SK-N-SH treated with all-trans-retinoic acid at 6 μM for 48 hours (cell line): Measurements from ENCODE around the gene OR2AE1.

Source experiments
- ATAC-seq: fragments of 200-7000 bp; cut with Tn5 transposase; 3 replicates; pipeline ENCODE4 v1.9.1; 2020; ENCODE audit warnings: mild to moderate bottlenecking, moderate library complexity
- ARNTL ChIP-seq: fragments of 450-650 bp; formaldehyde crosslinking; IDR thresholded peaks from 2 replicates; pipeline ENCODE4 v1.5.0; 2020; ENCODE audit warnings: low read depth, mild to moderate bottlenecking, moderate library complexity, borderline replicate concordance
- CREB5 ChIP-seq: fragments of 250-450 bp; sonication (Bioruptor Pico); IDR thresholded peaks from 2 replicates; pipeline ENCODE4 v1.5.1; 2020; ENCODE audit warnings: low read depth, mild to moderate bottlenecking, moderate library complexity
- CSDC2 ChIP-seq: fragments of 250-450 bp; sonication (Bioruptor Pico); IDR thresholded peaks from 2 replicates; pipeline ENCODE4 v1.5.0; 2020; ENCODE audit warnings: mild to moderate bottlenecking, moderate library complexity
- CSRNP3 ChIP-seq: fragments of 250-450 bp; sonication (Bioruptor Pico); IDR thresholded peaks from 2 replicates; pipeline ENCODE4 v1.5.1; 2021; ENCODE audit warnings: mild to moderate bottlenecking, moderate library complexity
- GLIS3 ChIP-seq: fragments of 250-450 bp; sonication (Bioruptor Pico); IDR thresholded peaks from 2 replicates; pipeline ENCODE4 v1.5.0; 2020; ENCODE audit warnings: mild to moderate bottlenecking, moderate library complexity
- ISL1 ChIP-seq: fragments of 250-450 bp; sonication (Bioruptor Pico); IDR thresholded peaks from 2 replicates; pipeline ENCODE4 v2.1.2; 2022; ENCODE audit warnings: mild to moderate bottlenecking, moderate library complexity
- PATZ1 ChIP-seq: fragments of 250-450 bp; sonication (Bioruptor Pico); IDR thresholded peaks from 2 replicates; pipeline ENCODE4 v1.8.0; 2020; ENCODE audit warnings: mild to moderate bottlenecking, moderate library complexity, borderline replicate concordance
- POU6F1 ChIP-seq: fragments of 250-450 bp; sonication (Bioruptor Pico); IDR thresholded peaks from 2 replicates; pipeline ENCODE4 v1.8.0; 2021; ENCODE audit warnings: low read depth, mild to moderate bottlenecking, moderate library complexity, borderline replicate concordance
- PPARA ChIP-seq: fragments of 250-450 bp; sonication (Bioruptor Pico); IDR thresholded peaks from 2 replicates; pipeline ENCODE4 v1.5.0; 2020; ENCODE audit warnings: mild to moderate bottlenecking, borderline replicate concordance
- RARB ChIP-seq: fragments of 250-450 bp; sonication (Bioruptor Pico); IDR thresholded peaks from 2 replicates; pipeline ENCODE4 v1.8.0; 2021; ENCODE audit warnings: mild to moderate bottlenecking, moderate library complexity
- SNAI2 ChIP-seq: fragments of 250-450 bp; sonication (Bioruptor Pico); IDR thresholded peaks from 2 replicates; pipeline ENCODE4 v1.5.0; 2020; ENCODE audit warnings: mild to moderate bottlenecking, moderate library complexity
- TCF4 ChIP-seq: fragments of 250-450 bp; sonication (Bioruptor Pico); IDR thresholded peaks from 2 replicates; pipeline ENCODE4 v1.8.0; 2021; ENCODE audit warnings: mild to moderate bottlenecking, moderate library complexity, borderline replicate concordance
- TOX ChIP-seq: fragments of 250-450 bp; sonication (Bioruptor Pico); IDR thresholded peaks from 2 replicates; pipeline ENCODE4 v1.8.0; 2021; ENCODE audit warnings: mild to moderate bottlenecking, moderate library complexity, borderline replicate concordance
- TSHZ2 ChIP-seq: fragments of 250-450 bp; sonication (Bioruptor Pico); IDR thresholded peaks from 2 replicates; pipeline ENCODE4 v1.5.0; 2020; ENCODE audit warnings: mild to moderate bottlenecking, moderate library complexity
- ZC3H10 ChIP-seq: fragments of 250-450 bp; sonication (Bioruptor Pico); IDR thresholded peaks from 2 replicates; pipeline ENCODE4 v1.5.1; 2021; ENCODE audit warnings: mild to moderate bottlenecking, moderate library complexity
- ZFP3 ChIP-seq: fragments of 250-450 bp; sonication (Bioruptor Pico); IDR thresholded peaks from 2 replicates; pipeline ENCODE4 v1.5.0; 2020; ENCODE audit warnings: mild to moderate bottlenecking, moderate library complexity
- ZFP30 ChIP-seq: fragments of 450-650 bp; formaldehyde crosslinking; IDR thresholded peaks from 2 replicates; pipeline ENCODE4 v1.5.0; 2022; ENCODE audit warnings: mild to moderate bottlenecking, moderate library complexity
- ZNF565 ChIP-seq: fragments of 450-650 bp; formaldehyde crosslinking; conservative IDR thresholded peaks from 2 replicates; pipeline ENCODE4 v1.5.0; 2020; ENCODE audit warnings: low read depth, mild to moderate bottlenecking, moderate library complexity
- ZNF70 ChIP-seq: fragments of 450-650 bp; formaldehyde crosslinking; IDR thresholded peaks from 2 replicates; pipeline ENCODE4 v1.5.0; 2020; ENCODE audit warnings: mild to moderate bottlenecking, moderate library complexity
- ZNF8 ChIP-seq: fragments of 450-650 bp; formaldehyde crosslinking; IDR thresholded peaks from 2 replicates; pipeline ENCODE4 v1.5.0; 2020; ENCODE audit warnings: mild to moderate bottlenecking, moderate library complexity

The OR2AE1 gene

GRCh38 chr7:99833289-99833877, 43.5 kb downstream of the OR2AE1 start:
- TF ChIP-seq ZFP30 (CRISPR knock-in tag) (no peak), PPARA (CRISPR knock-in tag) (no peak), ZNF70 (CRISPR knock-in tag) (no peak), CSRNP3 (no peak), POU6F1 (no peak), CSDC2 (no peak), SNAI2 (CRISPR knock-in tag) (no peak), ZC3H10 (CRISPR knock-in tag) (no peak)
- TF ChIP-seq, all 23 proteins: peak for 0
- no peak for ATAC-seq

- ATAC-seq: no peak
- TF ChIP-seq TCF4 (CRISPR knock-in tag): no peak
- TF ChIP-seq GLIS3 (CRISPR knock-in tag): no peak
- no peak for TF ChIP-seq ZFP3
- TF ChIP-seq ZNF70 (CRISPR knock-in tag): no peak
- no peak for TF ChIP-seq ARNTL (CRISPR knock-in tag)
- no peak for TF ChIP-seq ISL1 (CRISPR knock-in tag)
- no peak for TF ChIP-seq CSRNP3
- TF ChIP-seq SNAI2 (CRISPR knock-in tag): no peak
These were observed 45.2 kb downstream of the OR2AE1 start for GRCh38 chr7:99831595-99831994.

GRCh38 chr7:99829524-99830160, 47.2 kb downstream of the OR2AE1 start:
- ATAC-seq: no peak
- TF ChIP-seq GLIS3 (CRISPR knock-in tag) (no peak), ZNF70 (CRISPR knock-in tag) (no peak), CREB5 (CRISPR knock-in tag) (no peak), ZNF8 (no peak), CSRNP3 (no peak), PATZ1 (CRISPR knock-in tag) (no peak), CSDC2 (no peak), ARNTL (CRISPR knock-in tag) (no peak), ZNF565 (CRISPR knock-in tag) (no peak), RARB (CRISPR knock-in tag) (no peak), ISL1 (CRISPR knock-in tag) (no peak), TOX (no peak), TSHZ2 (CRISPR knock-in tag) (no peak), ZC3H10 (CRISPR knock-in tag) (no peak), ZFP3 (no peak), POU6F1 (no peak)
